Bronchial epithelial cell (primary cell): ENCODE measurements around the gene POLD1. TPM values are rescaled to one million over a fixed set of nuclear protein-coding genes. Genes with fewer than 3 reads are reported as not detected.
"Not testable (repeated sequence)": the region's sequence is repeated elsewhere in the genome, so short reads cannot be mapped to it uniquely, and the experiment has no call there.

ENCODE experiments used
- DNase-seq: peaks from one replicate; pipeline ENCODE4 v3.0.0-alpha.2; 2010; ENCODE audit warnings: low read depth
- FAIRE-seq: peaks from 2 replicates; lab custom pipeline; 2011; peaks lifted over from hg19 to GRCh38; lab: Jason Lieb, UNC
- H3K27me3 ChIP-seq: 2 replicates; pipeline ENCODE4 v1.5.1; 2011; ENCODE audit warnings: low read length; ENCODE audit not compliant: control insufficient read depth, insufficient read depth
- H3K36me3 ChIP-seq: 2 replicates; pipeline ENCODE4 v1.5.1; 2011; ENCODE audit warnings: low read length; ENCODE audit not compliant: control insufficient read depth, insufficient read depth
- H3K4me3 ChIP-seq: 2 replicates; pipeline ENCODE4 v1.5.1; 2011; ENCODE audit warnings: mild to moderate bottlenecking, low read depth, low read length, control low read depth
- total RNA-seq: library from RNA; depleted of rRNA; stranded (reverse); fragments of >200 nt; gene quantifications from 2 replicates; pipeline ENCODE4 v1.2.1, GENCODE V29; 2014
- TF ChIP-seq, protein P1 (sequence below): IDR thresholded peaks from 2 replicates; pipeline ENCODE4 v1.5.1; 2011; ENCODE audit warnings: mild to moderate bottlenecking, moderate library complexity, low read length, control low read depth, inconsistent platforms; ENCODE audit not compliant: insufficient read depth, severe bottlenecking

Gene POLD1
- total RNA-seq, 1 donor from 2014 or later = 28.4 TPM

DNA sequence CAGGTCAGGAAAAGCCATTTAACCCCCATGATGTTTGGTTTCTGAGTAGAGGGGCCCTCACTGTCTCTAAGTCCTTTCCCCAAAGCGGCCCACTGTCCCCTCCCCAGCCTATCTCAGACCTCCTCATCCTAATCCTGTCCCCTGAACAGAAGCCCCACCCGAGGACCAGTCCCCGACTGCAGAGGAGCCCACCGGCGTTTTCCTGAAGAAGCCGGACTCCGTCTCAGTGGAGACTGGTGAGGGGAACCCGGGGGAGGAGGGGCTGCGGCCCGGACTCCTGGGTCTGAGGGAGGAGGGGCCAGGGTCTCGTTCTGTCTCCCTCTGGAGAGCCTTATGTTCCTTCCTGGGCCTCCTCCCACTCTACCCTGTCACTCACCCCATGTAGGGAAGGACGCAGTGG is 51.5 kb downstream of the POLD1 start:
- FAIRE-seq = no peak

DNA sequence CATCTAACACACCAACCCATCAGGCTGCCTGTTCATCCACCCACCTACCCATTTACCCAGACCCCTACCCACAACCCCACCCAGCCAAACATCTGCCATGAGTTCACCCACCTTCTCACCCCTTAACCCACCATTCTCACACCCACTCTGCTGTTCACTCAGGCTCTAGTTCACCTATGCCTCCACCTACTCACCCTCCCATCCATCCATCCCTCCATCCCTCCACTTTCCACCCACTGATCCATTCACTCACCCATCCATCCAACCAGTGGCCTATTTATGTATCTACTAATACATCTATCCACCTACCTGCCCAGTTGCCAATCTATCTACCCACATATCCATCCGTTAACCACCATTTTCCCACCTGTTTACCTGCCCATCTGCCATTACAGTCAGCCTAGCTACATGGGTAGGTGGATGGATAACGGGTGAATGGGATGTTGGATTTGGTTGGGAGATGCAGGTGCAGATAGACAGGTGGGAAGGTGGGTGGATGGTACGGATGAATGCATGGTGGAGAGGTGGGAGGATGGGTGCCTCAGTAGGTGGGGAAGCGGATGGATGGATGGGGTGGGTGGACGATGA is 53.8 kb downstream of the POLD1 start:
- TF ChIP-seq, protein P1, sequence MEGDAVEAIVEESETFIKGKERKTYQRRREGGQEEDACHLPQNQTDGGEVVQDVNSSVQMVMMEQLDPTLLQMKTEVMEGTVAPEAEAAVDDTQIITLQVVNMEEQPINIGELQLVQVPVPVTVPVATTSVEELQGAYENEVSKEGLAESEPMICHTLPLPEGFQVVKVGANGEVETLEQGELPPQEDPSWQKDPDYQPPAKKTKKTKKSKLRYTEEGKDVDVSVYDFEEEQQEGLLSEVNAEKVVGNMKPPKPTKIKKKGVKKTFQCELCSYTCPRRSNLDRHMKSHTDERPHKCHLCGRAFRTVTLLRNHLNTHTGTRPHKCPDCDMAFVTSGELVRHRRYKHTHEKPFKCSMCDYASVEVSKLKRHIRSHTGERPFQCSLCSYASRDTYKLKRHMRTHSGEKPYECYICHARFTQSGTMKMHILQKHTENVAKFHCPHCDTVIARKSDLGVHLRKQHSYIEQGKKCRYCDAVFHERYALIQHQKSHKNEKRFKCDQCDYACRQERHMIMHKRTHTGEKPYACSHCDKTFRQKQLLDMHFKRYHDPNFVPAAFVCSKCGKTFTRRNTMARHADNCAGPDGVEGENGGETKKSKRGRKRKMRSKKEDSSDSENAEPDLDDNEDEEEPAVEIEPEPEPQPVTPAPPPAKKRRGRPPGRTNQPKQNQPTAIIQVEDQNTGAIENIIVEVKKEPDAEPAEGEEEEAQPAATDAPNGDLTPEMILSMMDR = no peak
- Histone ChIP-seq H3K27me3 (no peaks in the 10 kb centered on the region), H3K36me3 (no peaks in the 10 kb centered on the region), H3K4me3 (no peak overlapping the region)
- no peak for DNase-seq
- no peak for FAIRE-seq

More for the DNA sequence above, 51.5 kb downstream of the POLD1 start:
- TF ChIP-seq, protein P1 = no peak
- no peaks in the 10 kb centered on the region for H3K36me3 ChIP-seq
- H3K4me3 ChIP-seq = no peak overlapping the region
- H3K27me3 ChIP-seq = no peaks in the 10 kb centered on the region
- no peak for DNase-seq

DNA sequence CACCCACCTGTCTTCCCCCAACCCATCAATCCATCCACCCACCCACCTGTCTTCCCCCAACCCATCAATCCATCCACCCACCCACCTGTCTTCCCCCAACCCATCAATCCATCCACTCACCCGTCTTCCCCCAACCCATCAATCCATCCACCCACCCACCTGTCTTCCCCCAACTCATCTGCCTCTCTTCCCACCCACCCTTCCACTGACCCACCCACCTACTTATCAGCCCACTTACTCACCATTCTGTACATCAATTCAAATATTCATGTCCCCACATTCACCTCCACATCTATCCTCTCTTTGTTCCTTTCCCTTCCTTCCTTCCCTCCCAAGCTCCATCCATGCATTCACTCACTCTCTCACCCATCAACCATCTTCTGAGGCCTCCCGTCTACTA is 55.0 kb downstream of the POLD1 start:
- FAIRE-seq, DNase-seq, H3K36me3 ChIP-seq, H3K27me3 ChIP-seq, H3K4me3 ChIP-seq: not testable (repeated sequence)

DNA sequence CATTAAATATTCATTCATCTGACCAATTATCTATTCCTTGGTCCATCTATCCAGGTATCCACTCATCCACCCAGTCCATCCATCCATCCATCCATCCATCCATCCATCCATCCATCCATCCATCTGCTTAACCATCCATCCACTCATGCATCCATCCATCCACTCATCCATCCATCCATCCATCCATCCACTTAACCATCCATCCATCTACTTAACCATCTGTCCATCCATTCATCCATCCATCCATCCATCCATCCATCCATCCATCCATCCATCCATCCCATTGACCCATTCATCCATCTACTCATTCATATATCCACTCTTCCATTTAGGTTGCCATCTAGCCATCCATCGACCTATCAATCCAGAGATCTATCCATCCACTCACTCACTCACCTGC is 59.9 kb downstream of the POLD1 start:
- Histone ChIP-seq H3K36me3 (no peaks in the 10 kb centered on the region), H3K27me3 (no peaks in the 10 kb centered on the region), H3K4me3 (no peak overlapping the region)
- TF ChIP-seq, protein P1 = no peak
- no peak for DNase-seq
- FAIRE-seq = no peak

DNA sequence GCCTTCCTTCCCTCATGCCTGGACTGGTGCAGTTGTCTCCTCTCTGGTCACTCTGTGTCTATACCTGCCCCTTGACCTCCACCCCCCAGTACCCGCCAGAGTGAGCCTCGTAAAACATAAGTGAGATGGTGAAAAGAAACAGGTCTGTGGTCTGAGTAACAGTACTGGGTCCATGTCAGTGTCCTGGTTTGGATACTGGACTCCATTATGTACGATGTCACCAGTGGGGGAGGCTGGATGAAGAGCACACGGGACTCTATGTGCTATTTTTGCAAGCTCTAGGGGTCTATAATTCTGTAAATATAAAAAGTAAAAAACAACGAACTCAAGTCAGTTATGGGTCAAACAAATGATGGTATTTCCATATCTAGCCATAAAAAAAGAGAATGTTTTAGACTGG is 62.9 kb downstream of the POLD1 start:
- FAIRE-seq = no peak
- H3K4me3 ChIP-seq = no peak overlapping the region
- no peaks in the 10 kb centered on the region for H3K27me3 ChIP-seq
- H3K36me3 ChIP-seq = no peaks in the 10 kb centered on the region
- TF ChIP-seq, protein P1 = no peak
- DNase-seq = no peak

DNA sequence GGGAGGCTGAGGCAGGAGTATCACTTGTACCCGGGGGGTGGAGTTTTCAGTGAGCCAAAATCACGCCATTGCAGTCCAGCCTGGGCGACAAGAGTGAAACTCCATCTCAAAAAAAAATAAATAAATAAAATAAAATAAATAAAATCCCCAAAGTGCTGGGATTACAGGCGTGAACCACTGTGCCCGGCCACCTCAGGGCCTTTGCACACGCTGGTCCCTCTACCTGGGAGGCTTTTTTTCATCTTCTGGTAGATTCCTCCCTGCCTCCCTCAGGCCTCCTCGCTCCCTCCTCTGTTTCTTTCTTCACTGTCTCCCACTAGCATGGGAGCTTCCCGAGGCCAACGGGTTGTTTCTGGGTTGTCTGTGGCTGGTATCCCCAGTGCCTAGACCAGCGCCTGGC is 63.6 kb downstream of the POLD1 start:
- Histone ChIP-seq H3K36me3 (no peaks in the 10 kb centered on the region), H3K4me3 (no peak overlapping the region), H3K27me3 (no peaks in the 10 kb centered on the region)
- TF ChIP-seq, protein P1 = no peak
- FAIRE-seq (no peak), DNase-seq (no peak)
